Loucy (cell line): ENCODE results near the gene OR1I1.

Experiments used
- CTCF ChIP-seq: fragments of 200-600 bp; sonication (generic); conservative IDR thresholded peaks from 2 replicates; pipeline ENCODE4 v1.5.1; 2014; ENCODE audit warnings: mild to moderate bottlenecking, antibody characterized with exemption, low read length
- EZH2phosphoT487 ChIP-seq: fragments of 200-600 bp; IDR thresholded peaks from 2 replicates; pipeline ENCODE4 v1.6.1; 2018; ENCODE audit warnings: antibody characterized with exemption, mild to moderate bottlenecking, moderate library complexity, borderline replicate concordance

- TF ChIP-seq CTCF (peak; percentile 44), EZH2phosphoT487 (no peak)
Observed at GRCh38 chr19:15120135-15121026, 38.4 kb downstream of the OR1I1 start.
